Mesothelial cell of epicardium (in vitro differentiated cells): ENCODE measurements around the gene LCT. TPM values are rescaled to one million over a fixed set of nuclear protein-coding genes. Genes with fewer than 3 reads are reported as not detected.
"Not testable (repeated sequence)": the region's sequence is repeated elsewhere in the genome, so short reads cannot be mapped to it uniquely, and the experiment has no call there.

Experiments
- DNase-seq, 2 experiments: peaks; one replicate each; pipeline ENCODE4 v3.0.0; 2021; ENCODE audit warnings: low spot score in 2 of 2; ENCODE audit not compliant: unreplicated experiment in 2 of 2
- H3K27ac Mint-ChIP-seq: 2 replicates; pipeline ENCODE4 v1.8.0; 2021; ENCODE audit warnings: mixed read lengths
- H3K27me3 Mint-ChIP-seq: 2 replicates; pipeline ENCODE4 v1.8.0; 2021; ENCODE audit warnings: low read depth, mixed read lengths
- H3K36me3 Mint-ChIP-seq: 2 replicates; pipeline ENCODE4 v1.8.0; 2021; ENCODE audit warnings: mixed read lengths
- H3K4me1 Mint-ChIP-seq: 2 replicates; pipeline ENCODE4 v1.8.0; 2021; ENCODE audit warnings: mixed read lengths
- H3K4me3 Mint-ChIP-seq: 2 replicates; pipeline ENCODE4 v1.8.0; 2021; ENCODE audit warnings: mild to moderate bottlenecking, moderate library complexity, mixed read lengths
- H3K9me3 Mint-ChIP-seq: 2 replicates; pipeline ENCODE4 v1.8.0; 2021; ENCODE audit warnings: mixed read lengths
- CTCF ChIP-seq: fragments of 200-600 bp; sonication (generic); IDR thresholded peaks from one replicate; pipeline ENCODE4 v1.5.0; 2021; ENCODE audit warnings: antibody characterized with exemption; ENCODE audit not compliant: unreplicated experiment
- total RNA-seq: library from RNA; stranded (reverse); gene quantifications from 3 replicates; pipeline ENCODE4 v1.2.1, GENCODE V29; 2021

The LCT gene
- total RNA-seq, 1 donor from 2014 or later = not detected

- no peak overlapping the region for H3K4me3 Mint-ChIP-seq
These were observed 40.4 kb downstream of the LCT start for GRCh38 chr2:135796606-135797005.

DNA sequence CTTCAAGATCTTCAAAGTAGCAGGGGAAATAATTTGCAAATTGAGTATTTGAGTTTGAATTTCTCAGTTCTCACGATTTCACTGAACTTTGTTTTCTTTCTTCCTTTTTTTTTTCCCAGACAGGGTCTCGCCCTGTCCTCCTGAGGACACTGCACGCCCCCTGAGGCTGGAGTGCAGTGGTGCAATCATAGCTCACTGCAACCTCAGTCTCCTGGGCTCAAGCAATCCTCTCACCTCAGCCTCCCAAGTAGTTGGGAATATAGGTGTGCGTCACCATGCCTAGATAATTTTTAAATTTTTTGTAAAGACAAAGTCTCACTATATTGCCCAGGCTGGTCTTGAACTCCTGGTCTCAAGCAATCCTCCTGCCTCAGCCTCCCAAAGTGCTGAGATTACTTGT, 41.3 kb downstream of the LCT start:
- not testable (repeated sequence) for H3K27ac Mint-ChIP-seq, H3K36me3 Mint-ChIP-seq

More at GRCh38 chr2:135796606-135797005, 40.4 kb downstream of the LCT start:
- Mint-ChIP-seq H3K9me3 (peaks cover 14% of the 10 kb centered on the region), H3K27me3 (no peaks in the 10 kb centered on the region), H3K36me3 (no peaks in the 10 kb centered on the region), H3K4me1 (peaks cover 6% of the 10 kb centered on the region), H3K27ac (no peak overlapping the region)
- no peak for TF ChIP-seq CTCF
- DNase-seq = no peak

GRCh38 chr2:135792401-135793150, 44.4 kb downstream of the LCT start:
- Mint-ChIP-seq H3K4me1 (peaks cover 11% of the 10 kb centered on the region), H3K36me3 (peaks cover 4% of the 10 kb centered on the region), H3K4me3 (no peak overlapping the region)

More for the DNA sequence above, 41.3 kb downstream of the LCT start:
- H3K9me3 Mint-ChIP-seq, H3K27me3 Mint-ChIP-seq, DNase-seq, H3K4me3 Mint-ChIP-seq: not testable (repeated sequence)
- H3K4me1 Mint-ChIP-seq = peaks cover 11% of the 10 kb centered on the region

GRCh38 chr2:135791418-135792190, 45.4 kb downstream of the LCT start:
- Mint-ChIP-seq H3K27me3 (no peaks in the 10 kb centered on the region), H3K9me3 (no peaks in the 10 kb centered on the region), H3K27ac (peak overlapping the region; percentile 47), H3K4me1 (peaks cover 11% of the 10 kb centered on the region), H3K36me3 (peaks cover 12% of the 10 kb centered on the region), H3K4me3 (no peak overlapping the region)
- DNase-seq = no peak
- TF ChIP-seq CTCF = no peak

More at GRCh38 chr2:135792401-135793150, 44.4 kb downstream of the LCT start:
- Mint-ChIP-seq H3K27ac (no peak overlapping the region), H3K27me3 (no peaks in the 10 kb centered on the region), H3K9me3 (no peaks in the 10 kb centered on the region)
- no peak for DNase-seq
- no peak for TF ChIP-seq CTCF

GRCh38 chr2:135790423-135790822, 46.6 kb downstream of the LCT start:
- peaks cover 11% of the 10 kb centered on the region for H3K4me1 Mint-ChIP-seq
- no peak overlapping the region for H3K4me3 Mint-ChIP-seq
- TF ChIP-seq CTCF = no peak
- H3K27me3 Mint-ChIP-seq = no peaks in the 10 kb centered on the region
- H3K9me3 Mint-ChIP-seq = peaks cover 6% of the 10 kb centered on the region
- H3K27ac Mint-ChIP-seq = no peak overlapping the region
- peaks cover 19% of the 10 kb centered on the region for H3K36me3 Mint-ChIP-seq
- DNase-seq = no peak

- DNase-seq = no peak
- Mint-ChIP-seq H3K27me3 (no peaks in the 10 kb centered on the region), H3K4me3 (no peak overlapping the region), H3K9me3 (peaks cover 11% of the 10 kb centered on the region), H3K36me3 (peaks cover 47% of the 10 kb centered on the region), H3K4me1 (peaks cover 7% of the 10 kb centered on the region), H3K27ac (peak overlapping the region; percentile 27)
- no peak for TF ChIP-seq CTCF
These were observed 50.2 kb downstream of the LCT start for GRCh38 chr2:135786823-135787222.
